H1 (cell line): ENCODE measurements around the gene EFCAB8. TPM values are rescaled to one million over a fixed set of nuclear protein-coding genes. Genes with fewer than 3 reads are reported as not detected.

Experiments used
- CHD7 ChIP-seq: fragments of 300-600 bp; sonication (generic); IDR thresholded peaks from 2 replicates; pipeline ENCODE4 v1.7.1; 2012; ENCODE audit warnings: low read length, moderate library complexity, mild to moderate bottlenecking, inconsistent platforms; ENCODE audit not compliant: insufficient replicate concordance
- NRF1 ChIP-seq: IDR thresholded peaks from 2 replicates; pipeline ENCODE4 v1.6.1; 2011; ENCODE audit warnings: mild to moderate bottlenecking, low read depth, low read length, improper control_type of control experiment
- RNF2 ChIP-seq: fragments of 200-900, 300-1000 bp; sonication (generic); IDR thresholded peaks from 2 replicates; pipeline ENCODE4 v1.7.1; 2016; ENCODE audit warnings: borderline replicate concordance, low read depth, mild to moderate bottlenecking, antibody characterized with exemption, low read length; ENCODE audit not compliant: poor library complexity, severe bottlenecking; ENCODE audit errors: missing control alignments
- polyA plus RNA-seq, 7 experiments: library from polyadenylated mRNA; depleted of rRNA in 3 of 7; stranded (reverse) in 5 of 7; unstranded in 2 of 7; fragments of >200 nt in 5 of 7; fragments of 200-250 nt in 2 of 7; gene quantifications; 1 replicate in 5 of 7; 2 replicates in 1 of 7; 4 replicates in 1 of 7; pipeline versions ENCODE4 v1.2.1 to v1.2.3, GENCODE V29; 2011 to 2013; ENCODE audit warnings: missing spikeins in 2 of 7, mixed read lengths in 2 of 7
- total RNA-seq: library from RNA; stranded (reverse); fragmentation: NEBNext Ultra II Directional; extraction: Animal tissue kit (Norgen Biotek cat#: 25700); gene quantifications from 2 replicates; pipeline ENCODE4 v1.2.1, GENCODE V29; 2021
- TF ChIP-seq, protein P1 (sequence below): IDR thresholded peaks from 2 replicates; pipeline ENCODE4 v1.6.1; 2012; ENCODE audit warnings: inconsistent platforms

Gene EFCAB8
- total and polyA plus RNA-seq, 2 of the 8 experiments (the other 6 are each of a cell fraction or from before 2014, with no cell fraction given), result 0.06 to 0.20 TPM

GRCh38 chr20:32941155-32941885, 82.6 kb downstream of the EFCAB8 start (continued):
- TF ChIP-seq CHD7 (no peak), NRF1 (no peak), RNF2 (no peak)
- TF ChIP-seq, protein P1, sequence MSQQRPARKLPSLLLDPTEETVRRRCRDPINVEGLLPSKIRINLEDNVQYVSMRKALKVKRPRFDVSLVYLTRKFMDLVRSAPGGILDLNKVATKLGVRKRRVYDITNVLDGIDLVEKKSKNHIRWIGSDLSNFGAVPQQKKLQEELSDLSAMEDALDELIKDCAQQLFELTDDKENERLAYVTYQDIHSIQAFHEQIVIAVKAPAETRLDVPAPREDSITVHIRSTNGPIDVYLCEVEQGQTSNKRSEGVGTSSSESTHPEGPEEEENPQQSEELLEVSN, result no peak
